GM19328 (cell line): ENCODE results near the gene DYRK2.
"Not testable (repeated sequence)": the region's sequence is repeated elsewhere in the genome, so short reads cannot be mapped to it uniquely, and the experiment has no call there.

Experiments used
- ATAC-seq: cut with Tn5 transposase; IDR thresholded peaks from one replicate; pipeline ENCODE4 v1.9.1; 2021; ENCODE audit warnings: mild to moderate bottlenecking, moderate library complexity; ENCODE audit not compliant: unreplicated experiment

DYRK2 gene

GRCh38 chr12:67669217-67669933 is 20.8 kb downstream of the DYRK2 start:
- no peak for ATAC-seq

- ATAC-seq: no peak
Measured at GRCh38 chr12:67669934-67670631, 21.5 kb downstream of the DYRK2 start.

GRCh38 chr12:67671419-67671818 is 22.9 kb downstream of the DYRK2 start:
- ATAC-seq: no peak

- no peak for ATAC-seq
Measured at GRCh38 chr12:67671892-67672291, 23.3 kb downstream of the DYRK2 start.

GRCh38 chr12:67672507-67672906 is 24.0 kb downstream of the DYRK2 start:
- ATAC-seq: not testable (repeated sequence)

- not testable (repeated sequence) for ATAC-seq
Measured at GRCh38 chr12:67673509-67673908, 25.0 kb downstream of the DYRK2 start.

GRCh38 chr12:67674417-67674816 is 25.9 kb downstream of the DYRK2 start:
- no peak for ATAC-seq

GRCh38 chr12:67676624-67677023 is 28.1 kb downstream of the DYRK2 start:
- ATAC-seq: no peak

GRCh38 chr12:67677166-67677565 is 28.6 kb downstream of the DYRK2 start:
- no peak for ATAC-seq

GRCh38 chr12:67681105-67681778 is 32.7 kb downstream of the DYRK2 start:
- ATAC-seq: no peak

- ATAC-seq: no peak
Measured at GRCh38 chr12:67681941-67682620, 33.5 kb downstream of the DYRK2 start.

- ATAC-seq: no peak
Measured at GRCh38 chr12:67689385-67689784, 40.8 kb downstream of the DYRK2 start.

GRCh38 chr12:67690656-67691055 is 42.1 kb downstream of the DYRK2 start:
- ATAC-seq: no peak

- no peak for ATAC-seq
Measured at GRCh38 chr12:67691220-67691619, 42.7 kb downstream of the DYRK2 start.

- no peak for ATAC-seq
Measured at GRCh38 chr12:67692135-67692534, 43.6 kb downstream of the DYRK2 start.

- no peak for ATAC-seq
Measured at GRCh38 chr12:67692966-67693365, 44.4 kb downstream of the DYRK2 start.

- no peak for ATAC-seq
Measured at GRCh38 chr12:67693894-67694293, 45.3 kb downstream of the DYRK2 start.

- no peak for ATAC-seq
Measured at GRCh38 chr12:67694306-67694900, 45.9 kb downstream of the DYRK2 start.

- no peak for ATAC-seq
Measured at GRCh38 chr12:67695974-67696373, 47.4 kb downstream of the DYRK2 start.

- no peak for ATAC-seq
Measured at GRCh38 chr12:67697443-67697842, 48.9 kb downstream of the DYRK2 start.

- no peak for ATAC-seq
Measured at GRCh38 chr12:67697967-67698366, 49.4 kb downstream of the DYRK2 start.
